SK-N-SH (cell line): ENCODE data around the gene CIDEB.

ENCODE experiments used
- EP300 ChIP-seq, 2 experiments: IDR thresholded peaks; 2 replicates each; pipeline versions ENCODE4 v1.4.0 to v1.6.1; 2012; ENCODE audit warnings: borderline replicate concordance in 1 of 2, low read depth in 1 of 2, low read length in 1 of 2
- SIN3A ChIP-seq: IDR thresholded peaks from 2 replicates; pipeline ENCODE4 v1.6.1; 2012; ENCODE audit warnings: low read depth, mild to moderate bottlenecking, low read length, moderate library complexity, borderline replicate concordance
- TAF1 ChIP-seq: IDR thresholded peaks from 2 replicates; pipeline ENCODE4 v1.6.1; 2012; ENCODE audit warnings: low read depth, mild to moderate bottlenecking, low read length, moderate library complexity, borderline replicate concordance
- TEAD4 ChIP-seq: IDR thresholded peaks from 2 replicates; pipeline ENCODE4 v1.4.0; 2012; ENCODE audit warnings: mild to moderate bottlenecking, borderline replicate concordance; ENCODE audit not compliant: insufficient read depth

- TF ChIP-seq TEAD4 (no peak), TAF1 (no peak), SIN3A (no peak), EP300 (IDR thresholded peaks at IDR 0.05; ENCODE audit: borderline replicate concordance in 1 of 2, low read depth in 1 of 2, low read length in 1 of 2) (no peak)
These were observed 37.8 kb downstream of the CIDEB start for GRCh38 chr14:24269910-24270536.
